ENCODE measurements around the gene STIM1. TPM values are rescaled to one million over a fixed set of nuclear protein-coding genes. Genes with fewer than 3 reads are reported as not detected.

Gene STIM1
- total RNA-seq, 1 donor from 2014 or later, result 46.9 TPM

DNA sequence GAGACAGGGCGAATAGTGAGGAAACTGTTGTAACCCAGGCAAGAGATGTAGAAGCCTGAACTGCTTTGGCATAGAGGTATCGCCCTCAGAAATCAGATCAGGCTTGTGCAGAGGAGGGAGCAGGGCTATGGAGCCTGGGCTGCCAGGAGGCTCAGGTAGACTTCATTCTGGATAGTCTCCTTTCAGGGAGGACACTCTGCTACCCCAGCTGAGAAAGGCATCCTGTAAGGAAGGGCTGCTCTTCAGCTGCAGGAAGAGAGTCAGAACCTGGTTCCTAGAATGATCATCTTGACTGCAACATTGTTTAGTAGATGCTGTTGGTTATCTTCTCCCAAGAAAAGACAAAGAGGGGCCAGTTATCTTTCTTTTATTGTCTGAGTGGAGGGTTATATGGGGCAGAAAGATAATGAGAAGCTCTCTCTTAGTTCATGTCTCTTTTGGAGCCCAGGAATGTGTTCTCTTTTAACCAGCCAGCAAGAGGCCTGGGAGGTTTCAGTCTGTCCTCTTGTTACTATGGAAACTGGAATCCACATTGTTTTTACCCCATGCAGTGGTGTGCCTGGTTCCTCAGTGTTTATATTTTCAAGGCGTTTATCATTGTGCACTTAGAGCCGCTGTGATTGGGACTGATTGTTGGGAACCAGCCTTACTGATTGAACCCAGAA is 95.7 kb downstream of the STIM1 start:
- Mint-ChIP-seq H3K4me3 (ENCODE audit: unreplicated experiment) (no peak overlapping the region), H3K27me3 (ENCODE audit: unreplicated experiment) (no peaks in the 10 kb centered on the region), H3K36me3 (ENCODE audit: unreplicated experiment) (peaks cover 4% of the 10 kb centered on the region), H3K27ac (ENCODE audit: unreplicated experiment) (peak overlapping the region; percentile 88), H3K4me1 (ENCODE audit: unreplicated experiment) (peaks cover 45% of the 10 kb centered on the region), H3K9me3 (ENCODE audit: unreplicated experiment) (peaks cover 5% of the 10 kb centered on the region)
- no peak for DNase-seq (ENCODE audit: extremely low spot score, unreplicated experiment)
- TF ChIP-seq, protein P1, sequence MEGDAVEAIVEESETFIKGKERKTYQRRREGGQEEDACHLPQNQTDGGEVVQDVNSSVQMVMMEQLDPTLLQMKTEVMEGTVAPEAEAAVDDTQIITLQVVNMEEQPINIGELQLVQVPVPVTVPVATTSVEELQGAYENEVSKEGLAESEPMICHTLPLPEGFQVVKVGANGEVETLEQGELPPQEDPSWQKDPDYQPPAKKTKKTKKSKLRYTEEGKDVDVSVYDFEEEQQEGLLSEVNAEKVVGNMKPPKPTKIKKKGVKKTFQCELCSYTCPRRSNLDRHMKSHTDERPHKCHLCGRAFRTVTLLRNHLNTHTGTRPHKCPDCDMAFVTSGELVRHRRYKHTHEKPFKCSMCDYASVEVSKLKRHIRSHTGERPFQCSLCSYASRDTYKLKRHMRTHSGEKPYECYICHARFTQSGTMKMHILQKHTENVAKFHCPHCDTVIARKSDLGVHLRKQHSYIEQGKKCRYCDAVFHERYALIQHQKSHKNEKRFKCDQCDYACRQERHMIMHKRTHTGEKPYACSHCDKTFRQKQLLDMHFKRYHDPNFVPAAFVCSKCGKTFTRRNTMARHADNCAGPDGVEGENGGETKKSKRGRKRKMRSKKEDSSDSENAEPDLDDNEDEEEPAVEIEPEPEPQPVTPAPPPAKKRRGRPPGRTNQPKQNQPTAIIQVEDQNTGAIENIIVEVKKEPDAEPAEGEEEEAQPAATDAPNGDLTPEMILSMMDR (IDR thresholded peaks at IDR 0.05), result no peak

- Mint-ChIP-seq H3K36me3 (ENCODE audit: unreplicated experiment) (peaks cover 4% of the 10 kb centered on the region), H3K4me3 (ENCODE audit: unreplicated experiment) (no peak overlapping the region), H3K27ac (ENCODE audit: unreplicated experiment) (peak overlapping the region; percentile 88), H3K9me3 (ENCODE audit: unreplicated experiment) (peaks cover 5% of the 10 kb centered on the region), H3K4me1 (ENCODE audit: unreplicated experiment) (peaks cover 32% of the 10 kb centered on the region), H3K27me3 (ENCODE audit: unreplicated experiment) (no peaks in the 10 kb centered on the region)
- TF ChIP-seq, protein P1 (IDR thresholded peaks at IDR 0.05), result no peak
- DNase-seq (ENCODE audit: extremely low spot score, unreplicated experiment), result no peak
These were observed 97.3 kb downstream of the STIM1 start for GRCh38 chr11:3952715-3953114.

GRCh38 chr11:3953327-3953726 is 97.9 kb downstream of the STIM1 start:
- H3K27ac Mint-ChIP-seq (ENCODE audit: unreplicated experiment), result no peak overlapping the region
- peaks cover 4% of the 10 kb centered on the region for H3K36me3 Mint-ChIP-seq (ENCODE audit: unreplicated experiment)
- H3K4me1 Mint-ChIP-seq (ENCODE audit: unreplicated experiment), result peaks cover 35% of the 10 kb centered on the region
- H3K27me3 Mint-ChIP-seq (ENCODE audit: unreplicated experiment), result no peaks in the 10 kb centered on the region
- TF ChIP-seq, protein P1 (IDR thresholded peaks at IDR 0.05), result no peak
- DNase-seq (ENCODE audit: extremely low spot score, unreplicated experiment), result no peak
- no peak overlapping the region for H3K4me3 Mint-ChIP-seq (ENCODE audit: unreplicated experiment)
- H3K9me3 Mint-ChIP-seq (ENCODE audit: unreplicated experiment), result peaks cover 5% of the 10 kb centered on the region

- Mint-ChIP-seq H3K27me3 (ENCODE audit: unreplicated experiment) (no peaks in the 10 kb centered on the region), H3K27ac (ENCODE audit: unreplicated experiment) (no peak overlapping the region), H3K36me3 (ENCODE audit: unreplicated experiment) (peaks cover 4% of the 10 kb centered on the region), H3K4me3 (ENCODE audit: unreplicated experiment) (no peak overlapping the region), H3K9me3 (ENCODE audit: unreplicated experiment) (peaks cover 5% of the 10 kb centered on the region), H3K4me1 (ENCODE audit: unreplicated experiment) (peaks cover 46% of the 10 kb centered on the region)
- DNase-seq (ENCODE audit: extremely low spot score, unreplicated experiment), result no peak
- TF ChIP-seq, protein P1 (IDR thresholded peaks at IDR 0.05), result no peak
These were observed 99.2 kb downstream of the STIM1 start for GRCh38 chr11:3954448-3955298.

GRCh38 chr11:3955299-3955665 is 99.8 kb downstream of the STIM1 start:
- Mint-ChIP-seq H3K36me3 (ENCODE audit: unreplicated experiment) (peaks cover 4% of the 10 kb centered on the region), H3K27me3 (ENCODE audit: unreplicated experiment) (no peaks in the 10 kb centered on the region), H3K9me3 (ENCODE audit: unreplicated experiment) (peaks cover 5% of the 10 kb centered on the region), H3K27ac (ENCODE audit: unreplicated experiment) (no peak overlapping the region), H3K4me1 (ENCODE audit: unreplicated experiment) (peaks cover 44% of the 10 kb centered on the region), H3K4me3 (ENCODE audit: unreplicated experiment) (no peak overlapping the region)
- TF ChIP-seq, protein P1 (IDR thresholded peaks at IDR 0.05), result no peak
- no peak for DNase-seq (ENCODE audit: extremely low spot score, unreplicated experiment)
